GM12875 (cell line): ENCODE results near the gene WFDC9.
"Not testable (repeated sequence)": the region's sequence is repeated elsewhere in the genome, so short reads cannot be mapped to it uniquely, and the experiment has no call there.

Experiments used
- H3K4me3 ChIP-seq: one replicate; pipeline ENCODE4 v1.5.1; 2011; ENCODE audit warnings: low read depth, low read length, control low read depth
- TF ChIP-seq, protein P1 (sequence below): IDR thresholded peaks from 2 replicates; pipeline ENCODE4 v1.5.1; 2011; ENCODE audit warnings: low read depth, mild to moderate bottlenecking, control low read depth, inconsistent platforms, low read length, moderate library complexity, borderline replicate concordance; ENCODE audit not compliant: insufficient read depth

The WFDC9 gene

DNA sequence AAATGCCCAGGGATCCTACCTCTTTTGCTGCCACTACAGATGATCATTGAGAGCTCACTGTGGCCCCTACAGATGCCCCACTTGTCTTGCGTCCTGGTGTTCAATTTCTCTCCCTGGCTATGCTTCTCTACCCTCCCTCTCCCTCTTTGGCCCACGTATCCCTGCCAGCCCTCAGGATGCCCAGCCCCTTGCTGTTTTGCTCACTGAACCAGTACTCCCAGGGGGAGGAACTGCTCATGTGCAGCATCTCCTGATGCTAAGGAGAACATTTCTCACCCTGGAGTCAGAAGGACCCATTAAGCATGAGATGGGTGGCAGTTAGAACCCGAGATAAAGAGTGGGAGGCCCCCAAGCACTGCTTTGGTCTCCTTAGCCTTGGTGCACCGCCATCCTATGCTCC, at the start of gene WFDC9:
WFDC9 (minus strand) TSS at position 101 of the 400 bp plus-strand sequence. CDS start 21,103 bp downstream, outside the sequence.
- TF ChIP-seq, protein P1, sequence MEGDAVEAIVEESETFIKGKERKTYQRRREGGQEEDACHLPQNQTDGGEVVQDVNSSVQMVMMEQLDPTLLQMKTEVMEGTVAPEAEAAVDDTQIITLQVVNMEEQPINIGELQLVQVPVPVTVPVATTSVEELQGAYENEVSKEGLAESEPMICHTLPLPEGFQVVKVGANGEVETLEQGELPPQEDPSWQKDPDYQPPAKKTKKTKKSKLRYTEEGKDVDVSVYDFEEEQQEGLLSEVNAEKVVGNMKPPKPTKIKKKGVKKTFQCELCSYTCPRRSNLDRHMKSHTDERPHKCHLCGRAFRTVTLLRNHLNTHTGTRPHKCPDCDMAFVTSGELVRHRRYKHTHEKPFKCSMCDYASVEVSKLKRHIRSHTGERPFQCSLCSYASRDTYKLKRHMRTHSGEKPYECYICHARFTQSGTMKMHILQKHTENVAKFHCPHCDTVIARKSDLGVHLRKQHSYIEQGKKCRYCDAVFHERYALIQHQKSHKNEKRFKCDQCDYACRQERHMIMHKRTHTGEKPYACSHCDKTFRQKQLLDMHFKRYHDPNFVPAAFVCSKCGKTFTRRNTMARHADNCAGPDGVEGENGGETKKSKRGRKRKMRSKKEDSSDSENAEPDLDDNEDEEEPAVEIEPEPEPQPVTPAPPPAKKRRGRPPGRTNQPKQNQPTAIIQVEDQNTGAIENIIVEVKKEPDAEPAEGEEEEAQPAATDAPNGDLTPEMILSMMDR, result no peak
- no peak within 1 kb of the TSS for H3K4me3 ChIP-seq

DNA sequence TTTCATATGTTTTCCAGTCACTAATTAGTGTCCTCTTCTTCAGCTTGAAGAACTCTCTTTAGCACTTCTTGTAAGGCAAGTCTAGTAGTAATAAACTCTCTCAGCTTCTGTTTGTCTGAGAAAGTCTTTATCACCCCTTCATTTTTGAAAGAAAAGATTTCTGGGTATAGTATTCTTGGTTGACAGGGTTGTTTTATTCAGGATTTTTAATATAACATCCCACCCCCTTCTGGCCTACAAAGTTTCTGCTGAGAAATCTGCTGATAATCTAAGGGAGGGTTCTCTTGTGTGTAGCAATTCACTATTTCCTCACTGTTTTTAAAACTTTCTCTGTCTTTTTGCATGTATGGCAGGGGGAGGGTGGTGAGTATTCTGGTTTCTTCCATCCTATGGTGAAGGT, 48.6 kb upstream of the WFDC9 start:
- TF ChIP-seq, protein P1, result no peak
- H3K4me3 ChIP-seq, result no peak overlapping the region

DNA sequence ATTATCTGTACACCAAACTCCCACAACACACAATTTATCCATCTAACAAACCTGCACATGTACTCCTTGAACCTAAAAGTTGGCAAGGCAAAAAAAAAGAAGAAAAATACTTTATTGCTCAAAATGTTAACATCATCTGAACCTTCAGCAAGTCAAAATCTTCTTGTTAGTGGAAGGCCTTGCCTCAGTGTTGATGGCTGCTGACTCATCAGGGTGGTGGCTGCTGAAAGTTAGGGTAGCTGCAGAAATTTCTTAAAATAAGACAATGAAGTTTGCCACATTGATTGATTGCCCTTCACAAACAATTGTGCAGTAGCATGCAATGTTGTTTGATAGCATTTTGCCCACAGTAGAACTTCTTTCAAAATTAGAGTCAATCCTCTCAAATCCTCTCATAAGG, 41.7 kb upstream of the WFDC9 start:
- TF ChIP-seq, protein P1, result no peak
- H3K4me3 ChIP-seq, result no peak overlapping the region

DNA sequence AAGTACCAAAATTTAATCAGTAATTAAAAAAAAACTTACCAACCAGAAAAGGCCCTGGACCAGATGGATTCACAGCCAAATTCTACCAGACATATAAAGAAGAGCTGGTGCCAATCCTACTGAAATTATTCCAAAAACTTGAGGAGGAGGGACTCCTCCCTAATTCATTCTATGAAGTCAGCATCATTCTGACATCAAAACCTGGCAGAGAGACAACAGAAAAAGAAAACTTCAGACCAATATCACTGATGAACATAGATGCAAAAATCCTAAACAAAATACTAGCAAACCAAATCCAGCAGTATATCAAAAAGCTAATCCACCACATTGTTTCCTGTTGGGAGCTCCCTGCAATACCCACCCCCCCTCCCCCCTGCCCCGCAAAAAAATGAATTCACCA, 39.1 kb upstream of the WFDC9 start, which contains the start of gene WFDC11:
WFDC11 (minus strand) TSS at position 101 of the 400 bp plus-strand sequence. CDS start 19,639 bp downstream, outside the sequence.
- TF ChIP-seq, protein P1, result no peak
- H3K4me3 ChIP-seq, result no peak within 1 kb of the TSS

DNA sequence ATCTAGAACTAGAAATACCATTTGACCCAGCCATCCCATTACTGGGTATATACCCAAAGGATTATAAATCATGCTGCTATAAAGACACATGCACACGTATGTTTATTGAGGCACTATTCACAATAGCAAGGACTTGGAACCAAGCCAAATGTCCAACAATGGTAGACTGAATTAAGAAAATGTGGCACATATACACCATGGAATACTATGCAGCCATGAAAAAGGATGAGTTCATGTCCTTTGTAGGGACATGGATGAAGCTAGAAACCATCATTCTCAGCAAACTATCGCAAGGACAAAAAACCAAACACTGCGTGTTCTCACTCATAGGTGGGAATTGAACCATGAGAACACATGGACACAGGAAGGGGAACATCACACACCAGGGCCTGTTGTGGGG, 26.0 kb upstream of the WFDC9 start:
- not testable (repeated sequence) for H3K4me3 ChIP-seq

DNA sequence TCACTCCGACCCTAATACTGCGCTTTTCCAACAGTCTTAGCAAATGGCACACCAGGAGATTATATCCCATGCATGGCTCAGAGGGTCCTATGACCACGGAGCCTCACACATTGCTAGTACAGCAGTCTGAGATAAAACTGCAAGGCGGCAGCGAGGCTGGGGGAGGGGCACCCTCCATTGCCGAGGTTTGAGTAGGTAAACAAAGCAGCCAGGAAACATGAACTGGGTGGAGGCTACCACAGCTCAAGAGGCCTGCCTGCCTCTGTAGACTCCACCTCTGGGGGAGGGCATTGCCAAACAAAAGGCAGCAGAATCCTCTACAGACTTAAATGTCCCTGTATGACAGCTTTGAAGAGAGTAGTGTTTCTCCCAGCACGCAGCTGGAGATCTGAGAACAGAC, 20.6 kb upstream of the WFDC9 start:
- H3K4me3 ChIP-seq, result not testable (repeated sequence)

DNA sequence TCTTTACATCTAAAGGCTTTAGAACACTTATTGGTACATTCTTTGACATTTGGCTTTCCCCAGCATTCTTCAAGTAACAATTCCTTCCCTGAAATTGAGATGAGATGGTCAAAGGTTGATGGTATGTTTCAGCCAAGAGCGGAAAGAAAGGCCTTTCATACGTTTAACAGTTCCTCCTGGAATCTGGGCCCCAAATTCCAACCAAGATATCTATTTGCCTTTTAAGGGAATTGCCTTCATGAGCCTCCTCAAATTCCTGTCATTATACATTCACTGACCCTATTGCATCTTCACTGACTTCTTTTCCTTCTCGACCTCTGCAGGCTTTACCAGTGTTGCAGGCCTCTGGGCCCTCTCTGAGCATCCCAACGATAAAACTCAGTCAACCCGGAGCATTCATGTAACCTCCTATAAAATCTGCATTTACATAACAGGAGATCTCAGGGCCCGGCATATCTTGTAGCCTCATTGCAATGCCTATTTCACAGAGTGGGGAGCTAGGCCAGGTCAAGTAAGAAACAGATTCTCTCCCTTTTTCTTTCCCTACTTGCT, 18.3 kb upstream of the WFDC9 start:
- TF ChIP-seq, protein P1, result no peak
- no peak overlapping the region for H3K4me3 ChIP-seq

DNA sequence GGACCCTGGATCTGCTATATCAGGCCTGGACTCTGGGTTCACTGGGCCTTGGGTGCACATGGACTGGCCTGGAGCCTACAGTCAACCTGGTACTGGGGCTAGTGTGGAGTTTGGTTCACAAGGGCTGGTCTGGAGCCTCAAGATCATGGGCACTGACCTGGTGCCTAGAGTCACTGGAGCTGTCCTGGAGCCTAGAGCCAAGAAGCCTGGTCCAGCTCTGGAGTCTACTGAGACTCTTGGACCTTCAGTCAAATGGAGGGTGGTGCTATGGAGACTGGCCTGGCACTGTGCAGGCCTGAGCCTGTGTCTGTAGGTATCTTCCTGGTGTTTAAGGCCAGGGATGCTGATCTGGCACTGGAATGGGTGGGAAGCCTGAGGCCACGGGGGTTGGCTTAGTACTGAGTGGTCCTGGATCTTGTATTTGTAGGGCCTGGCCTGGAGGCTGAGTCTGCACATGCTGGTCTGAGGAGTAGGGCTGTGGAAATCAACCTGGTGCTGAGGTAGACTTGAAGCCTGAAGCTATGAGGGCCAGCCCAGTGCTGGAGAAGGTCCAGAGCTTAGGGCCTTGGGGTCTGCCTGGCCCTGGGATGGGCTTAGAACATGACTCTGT, 16.5 kb upstream of the WFDC9 start:
- TF ChIP-seq, protein P1, result no peak
- H3K4me3 ChIP-seq, result no peak overlapping the region
